ENCODE results near the gene TNNI2.
"Not testable (repeated sequence)": the region's sequence is repeated elsewhere in the genome, so short reads cannot be mapped to it uniquely, and the experiment has no call there.

Gene TNNI2

GRCh38 chr11:1862588-1863351 lies 24.0 kb downstream of the TNNI2 start:
- no peak for DNase-seq (ENCODE audit: low read depth in 2 of 2)

DNA sequence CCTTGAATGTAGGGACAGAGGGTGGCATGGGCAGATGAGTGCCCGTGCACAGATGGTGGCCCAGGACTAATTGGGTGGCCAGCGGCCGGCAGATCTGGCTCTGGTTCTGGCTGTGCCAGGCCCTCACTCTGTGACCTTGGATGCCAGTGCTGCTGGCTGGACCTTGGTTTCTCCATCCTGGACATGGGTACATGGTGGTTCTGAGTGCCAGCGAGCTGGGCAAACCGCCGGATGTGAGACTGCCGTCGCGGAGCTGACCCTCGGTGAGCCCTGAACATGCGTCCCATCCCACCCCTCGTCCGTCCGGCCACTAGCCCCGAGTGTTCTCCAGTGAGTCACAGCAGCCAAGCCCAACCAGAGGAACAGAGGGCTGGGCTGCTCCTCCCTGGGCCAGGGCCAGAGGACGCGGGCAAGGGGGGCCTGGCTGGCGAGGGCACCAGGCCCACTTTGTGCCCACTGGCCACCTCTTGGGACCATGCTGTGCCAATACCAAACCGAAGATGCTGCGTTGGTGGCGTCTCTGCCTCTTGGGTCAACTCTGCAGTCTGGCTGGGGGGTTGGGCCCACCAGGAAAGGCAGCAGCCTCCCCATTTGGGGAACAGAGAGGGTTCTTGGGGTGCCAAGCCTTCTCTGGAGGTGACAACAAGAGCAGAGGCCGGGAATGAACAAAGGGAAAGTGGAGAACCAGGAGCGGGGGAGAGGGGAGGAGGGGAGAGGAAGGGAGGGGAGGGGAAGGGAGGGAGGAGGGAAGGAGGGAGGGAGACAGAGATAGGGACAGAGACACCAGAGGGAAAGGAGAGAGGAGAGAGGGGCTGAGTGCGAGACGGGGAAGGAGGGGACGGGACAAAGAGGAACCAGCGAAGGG lies 24.8 kb downstream of the TNNI2 start:
- DNase-seq (ENCODE audit: low read depth in 2 of 2) = no peak

- no peak for DNase-seq (ENCODE audit: low read depth in 2 of 2)
Observed at GRCh38 chr11:1864231-1864630, 25.4 kb downstream of the TNNI2 start.

DNA sequence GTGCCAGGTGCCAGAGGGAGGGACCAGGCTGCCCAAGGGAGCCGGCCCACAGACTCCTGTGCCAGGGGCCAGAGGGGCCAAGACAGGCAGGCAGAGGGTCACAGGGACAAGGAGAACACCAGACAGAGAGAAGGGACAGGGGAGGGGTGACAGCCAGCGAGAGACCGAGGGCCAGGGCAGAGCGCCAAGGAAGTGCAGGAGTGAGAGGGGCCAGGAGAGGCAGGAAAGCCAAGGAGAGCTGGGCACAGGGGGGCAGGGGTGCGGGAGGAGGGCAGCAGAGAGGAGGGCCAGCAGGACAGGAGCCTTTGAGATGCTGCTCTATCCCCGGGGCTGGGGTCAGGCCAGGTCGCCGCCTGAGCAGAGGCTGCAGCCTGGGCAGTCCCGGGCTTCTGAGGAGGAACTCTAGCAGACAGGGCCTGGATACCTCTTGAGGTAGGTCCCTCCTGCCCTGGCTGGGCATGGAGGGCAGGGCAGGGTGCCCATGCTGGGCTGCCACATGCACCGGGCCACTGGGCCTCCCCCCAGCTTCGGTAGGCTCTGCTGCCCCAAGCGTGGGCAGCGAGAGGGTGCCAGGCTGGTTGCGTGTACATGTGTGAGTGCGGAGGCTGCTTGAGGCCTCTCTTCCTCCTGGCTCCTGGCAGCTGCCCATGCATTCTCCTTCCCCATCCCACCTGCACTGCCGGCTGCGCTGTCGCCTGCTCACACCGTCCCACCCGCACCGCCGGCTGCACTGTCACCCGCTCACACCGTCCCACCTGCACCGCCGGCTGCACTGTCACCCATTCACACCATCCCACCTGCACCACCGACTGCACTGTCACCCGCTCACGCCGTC lies 26.3 kb downstream of the TNNI2 start:
- DNase-seq (ENCODE audit: low read depth in 2 of 2) = no peak

DNA sequence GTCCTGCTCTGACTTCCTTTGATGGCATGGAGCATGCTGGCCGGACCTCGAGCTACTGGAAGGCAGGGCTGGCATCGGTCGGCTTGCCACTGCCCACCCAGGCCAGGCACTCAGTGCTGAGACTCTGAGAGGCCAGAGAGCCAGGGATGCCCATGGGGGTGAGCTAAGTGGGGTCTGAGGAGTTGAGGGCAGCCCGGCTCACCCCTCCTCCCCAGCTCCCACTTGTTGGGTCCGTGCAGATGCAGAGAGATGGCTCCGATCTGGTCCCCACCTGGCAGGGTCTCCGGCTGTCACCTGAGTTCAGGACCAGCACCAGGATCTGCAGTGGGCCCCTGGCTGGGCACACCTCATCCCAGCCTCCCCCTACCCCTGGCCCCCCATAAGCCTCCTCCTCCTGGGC lies 27.4 kb downstream of the TNNI2 start:
- no peak for DNase-seq (ENCODE audit: low read depth in 2 of 2)

GRCh38 chr11:1866776-1867175 lies 28.0 kb downstream of the TNNI2 start:
- DNase-seq (ENCODE audit: low read depth in 2 of 2) = no peak

- DNase-seq (ENCODE audit: low read depth in 2 of 2) = no peak
Observed at GRCh38 chr11:1867381-1867780, 28.6 kb downstream of the TNNI2 start.

GRCh38 chr11:1868056-1868635 lies 29.4 kb downstream of the TNNI2 start:
- DNase-seq (ENCODE audit: low read depth in 2 of 2) = no peak

DNA sequence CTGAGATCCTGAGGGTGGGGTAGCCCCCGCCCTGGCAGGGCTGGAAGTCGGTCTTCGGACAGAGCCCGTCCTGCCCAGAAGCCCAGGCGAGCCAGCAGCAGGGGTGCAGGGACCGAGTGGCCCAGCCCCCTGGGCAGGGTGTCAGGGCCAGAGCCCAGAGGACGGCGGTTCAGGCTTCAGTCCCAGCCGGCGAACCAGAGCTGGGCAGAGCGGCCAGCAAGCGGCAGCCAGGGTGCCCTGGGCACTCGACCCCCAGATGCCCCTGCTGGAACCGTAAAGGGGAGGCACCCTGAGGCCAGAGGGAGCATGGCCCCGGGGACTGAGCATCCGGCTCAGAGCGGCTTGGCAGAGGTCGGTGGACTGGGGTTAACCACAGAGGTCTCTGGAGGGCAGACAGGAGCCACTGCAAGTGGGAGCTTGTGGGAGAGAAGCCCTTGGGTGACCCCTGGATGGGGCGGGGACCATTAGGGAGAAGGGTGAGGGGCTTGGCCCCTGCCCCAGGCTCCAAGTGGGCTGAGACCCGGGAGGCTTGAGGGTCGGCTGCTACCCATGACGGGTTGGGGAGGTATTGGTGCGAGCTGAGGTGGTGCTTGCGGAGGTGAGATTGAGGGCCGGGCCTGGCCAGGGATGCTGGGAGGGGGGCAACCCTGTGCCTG lies 30.0 kb downstream of the TNNI2 start:
- no peak for DNase-seq (ENCODE audit: low read depth in 2 of 2)

- no peak for DNase-seq (ENCODE audit: low read depth in 2 of 2)
Observed at GRCh38 chr11:1869427-1870325, 30.9 kb downstream of the TNNI2 start.

GRCh38 chr11:1870326-1870696 lies 31.5 kb downstream of the TNNI2 start:
- no peak for DNase-seq (ENCODE audit: low read depth in 2 of 2)

DNA sequence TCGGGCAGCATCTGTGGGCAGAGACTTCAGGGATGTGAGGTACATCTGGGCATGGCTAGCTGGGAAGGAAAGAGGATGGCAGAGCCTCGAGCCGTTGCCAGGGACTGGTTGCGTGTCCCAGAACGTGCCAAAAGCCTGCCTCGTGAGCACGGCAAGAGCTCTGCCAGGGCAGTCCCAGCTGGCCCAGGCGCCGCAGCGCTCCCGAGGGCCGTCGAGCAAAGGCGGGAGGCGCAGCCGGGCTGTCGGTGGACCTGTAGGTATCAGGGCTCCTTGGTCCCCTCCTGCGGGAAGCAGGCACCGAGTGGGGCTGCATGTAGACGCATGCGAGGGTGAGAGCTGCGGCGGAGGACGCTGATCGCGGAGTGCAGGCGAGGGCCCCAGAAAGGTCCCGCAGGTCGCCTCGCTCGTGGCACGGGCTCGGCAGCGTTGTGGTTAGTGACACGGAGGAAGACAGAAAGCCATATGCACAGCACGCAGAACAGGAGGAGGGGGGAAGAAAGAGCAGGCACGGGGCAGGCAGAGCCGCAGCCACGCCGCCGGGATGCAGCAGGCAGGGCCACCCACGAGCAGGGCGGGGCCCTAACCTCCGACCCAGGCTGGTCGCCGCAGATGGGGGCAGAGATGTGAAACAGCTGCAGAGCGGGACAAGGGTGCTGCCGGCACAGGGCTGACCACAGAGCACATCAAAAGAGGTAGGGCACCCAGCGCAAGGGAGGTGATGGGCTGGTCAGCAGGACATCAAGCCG lies 32.1 kb downstream of the TNNI2 start:
- peak in 1 of 2 donors; percentile 49 for DNase-seq (ENCODE audit: low read depth in 2 of 2)

DNA sequence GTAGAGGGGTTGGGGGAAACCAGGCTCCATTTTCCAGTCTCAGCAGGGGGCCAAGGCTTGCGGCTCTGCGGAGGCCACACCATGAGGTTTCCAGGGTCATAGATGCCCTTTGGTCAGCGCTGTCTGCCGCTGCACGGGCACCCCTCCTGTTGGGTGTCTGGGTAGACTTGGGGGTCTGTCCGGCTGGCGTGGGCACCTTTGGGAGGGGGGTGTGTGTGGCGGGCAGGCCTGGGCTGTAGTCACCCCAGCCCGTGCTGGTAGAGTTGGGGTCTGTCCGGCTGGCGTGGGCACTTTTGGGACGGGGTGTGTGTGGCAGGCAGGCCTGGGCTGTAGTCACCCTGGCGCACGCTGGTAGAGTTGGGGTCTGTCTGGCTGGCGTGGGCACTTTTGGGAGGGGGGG lies 32.8 kb downstream of the TNNI2 start:
- DNase-seq (ENCODE audit: low read depth in 2 of 2) = no peak

DNA sequence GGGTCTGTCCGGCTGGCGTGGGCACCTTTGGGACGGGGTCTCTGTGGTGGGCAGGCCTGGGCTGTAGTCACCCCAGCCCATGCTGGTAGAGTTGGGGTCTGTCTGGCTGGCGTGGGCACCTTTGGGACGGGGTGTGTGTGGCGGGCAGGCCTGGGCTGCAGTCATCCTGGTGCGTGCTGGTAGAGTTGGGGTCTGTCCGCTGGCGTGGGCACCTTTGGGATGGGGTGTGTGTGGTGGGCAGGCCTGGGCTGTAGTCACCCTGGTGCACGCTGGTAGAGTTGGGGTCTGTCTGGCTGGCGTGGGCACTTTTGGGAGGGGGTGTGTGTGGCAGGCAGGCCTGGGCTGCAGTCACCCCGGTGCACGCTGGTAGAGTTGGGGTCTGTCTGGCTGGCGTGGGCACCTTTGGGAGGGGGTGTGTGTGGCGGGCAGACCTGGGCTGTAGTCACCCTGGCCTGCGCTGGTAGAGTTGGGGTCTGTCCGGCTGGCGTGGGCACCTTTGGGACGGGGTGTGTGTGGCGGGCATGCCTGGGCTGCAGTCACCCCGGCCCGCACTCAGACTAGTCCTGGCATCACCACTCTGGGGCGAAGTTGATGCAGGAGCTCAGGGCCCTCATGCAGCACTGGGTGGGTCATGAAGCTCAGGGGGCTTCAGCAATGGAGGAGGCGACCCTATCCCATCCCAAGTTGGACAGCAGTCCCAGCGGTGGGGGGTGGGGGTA lies 33.6 kb downstream of the TNNI2 start:
- no peak for DNase-seq (ENCODE audit: low read depth in 2 of 2)

- DNase-seq (ENCODE audit: low read depth in 2 of 2) = no peak
Observed at GRCh38 chr11:1873048-1873812, 34.4 kb downstream of the TNNI2 start.

- not testable (repeated sequence) for DNase-seq (ENCODE audit: low read depth in 2 of 2)
Observed at GRCh38 chr11:1873813-1874150, 35.0 kb downstream of the TNNI2 start.

- DNase-seq (ENCODE audit: low read depth in 2 of 2) = not testable (repeated sequence)
Observed at GRCh38 chr11:1874441-1875092, 35.8 kb downstream of the TNNI2 start.
